Body of pancreas (tissue), 4 donors: ENCODE measurements around the gene DNAH8.

Experiments used
- POLR2A ChIP-seq, 3 donors: fragments of 450-650 bp; IDR thresholded peaks; one replicate each; pipeline ENCODE4 v1.6.1; 2016; ENCODE audit warnings: antibody characterized with exemption in 3 of 3, mild to moderate bottlenecking in 2 of 3
- TF ChIP-seq, protein P1 (sequence below), 7 experiments: fragments of 450-650 bp in 4 of 7; fragments of 200-600 bp in 3 of 7; sonication (generic) in 3 of 7; IDR thresholded peaks; one replicate each; pipeline ENCODE4 v1.5.1; 2016 to 2019; ENCODE audit warnings: antibody characterized with exemption in 7 of 7

GRCh38 chr6:39055661-39056060, 340.6 kb downstream of the DNAH8 start:
- TF ChIP-seq POLR2A (IDR thresholded peaks at IDR 0.05), result no peak
- TF ChIP-seq, protein P1, sequence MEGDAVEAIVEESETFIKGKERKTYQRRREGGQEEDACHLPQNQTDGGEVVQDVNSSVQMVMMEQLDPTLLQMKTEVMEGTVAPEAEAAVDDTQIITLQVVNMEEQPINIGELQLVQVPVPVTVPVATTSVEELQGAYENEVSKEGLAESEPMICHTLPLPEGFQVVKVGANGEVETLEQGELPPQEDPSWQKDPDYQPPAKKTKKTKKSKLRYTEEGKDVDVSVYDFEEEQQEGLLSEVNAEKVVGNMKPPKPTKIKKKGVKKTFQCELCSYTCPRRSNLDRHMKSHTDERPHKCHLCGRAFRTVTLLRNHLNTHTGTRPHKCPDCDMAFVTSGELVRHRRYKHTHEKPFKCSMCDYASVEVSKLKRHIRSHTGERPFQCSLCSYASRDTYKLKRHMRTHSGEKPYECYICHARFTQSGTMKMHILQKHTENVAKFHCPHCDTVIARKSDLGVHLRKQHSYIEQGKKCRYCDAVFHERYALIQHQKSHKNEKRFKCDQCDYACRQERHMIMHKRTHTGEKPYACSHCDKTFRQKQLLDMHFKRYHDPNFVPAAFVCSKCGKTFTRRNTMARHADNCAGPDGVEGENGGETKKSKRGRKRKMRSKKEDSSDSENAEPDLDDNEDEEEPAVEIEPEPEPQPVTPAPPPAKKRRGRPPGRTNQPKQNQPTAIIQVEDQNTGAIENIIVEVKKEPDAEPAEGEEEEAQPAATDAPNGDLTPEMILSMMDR (IDR thresholded peaks at IDR 0.05), result no peak
